ENCODE measurements around the gene RETREG1. TPM values are rescaled to one million over a fixed set of nuclear protein-coding genes. Genes with fewer than 3 reads are reported as not detected.
A peak's percentile ranks its signal among the peaks of the same experiment; 100 is the strongest.

The RETREG1 gene, protein sequence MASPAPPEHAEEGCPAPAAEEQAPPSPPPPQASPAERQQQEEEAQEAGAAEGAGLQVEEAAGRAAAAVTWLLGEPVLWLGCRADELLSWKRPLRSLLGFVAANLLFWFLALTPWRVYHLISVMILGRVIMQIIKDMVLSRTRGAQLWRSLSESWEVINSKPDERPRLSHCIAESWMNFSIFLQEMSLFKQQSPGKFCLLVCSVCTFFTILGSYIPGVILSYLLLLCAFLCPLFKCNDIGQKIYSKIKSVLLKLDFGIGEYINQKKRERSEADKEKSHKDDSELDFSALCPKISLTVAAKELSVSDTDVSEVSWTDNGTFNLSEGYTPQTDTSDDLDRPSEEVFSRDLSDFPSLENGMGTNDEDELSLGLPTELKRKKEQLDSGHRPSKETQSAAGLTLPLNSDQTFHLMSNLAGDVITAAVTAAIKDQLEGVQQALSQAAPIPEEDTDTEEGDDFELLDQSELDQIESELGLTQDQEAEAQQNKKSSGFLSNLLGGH
- 2.1 TPM for polyA plus RNA-seq (2013, experiment 1 of 2)
- polyA plus RNA-seq (2013, experiment 2 of 2) = 2.3 TPM

DNA sequence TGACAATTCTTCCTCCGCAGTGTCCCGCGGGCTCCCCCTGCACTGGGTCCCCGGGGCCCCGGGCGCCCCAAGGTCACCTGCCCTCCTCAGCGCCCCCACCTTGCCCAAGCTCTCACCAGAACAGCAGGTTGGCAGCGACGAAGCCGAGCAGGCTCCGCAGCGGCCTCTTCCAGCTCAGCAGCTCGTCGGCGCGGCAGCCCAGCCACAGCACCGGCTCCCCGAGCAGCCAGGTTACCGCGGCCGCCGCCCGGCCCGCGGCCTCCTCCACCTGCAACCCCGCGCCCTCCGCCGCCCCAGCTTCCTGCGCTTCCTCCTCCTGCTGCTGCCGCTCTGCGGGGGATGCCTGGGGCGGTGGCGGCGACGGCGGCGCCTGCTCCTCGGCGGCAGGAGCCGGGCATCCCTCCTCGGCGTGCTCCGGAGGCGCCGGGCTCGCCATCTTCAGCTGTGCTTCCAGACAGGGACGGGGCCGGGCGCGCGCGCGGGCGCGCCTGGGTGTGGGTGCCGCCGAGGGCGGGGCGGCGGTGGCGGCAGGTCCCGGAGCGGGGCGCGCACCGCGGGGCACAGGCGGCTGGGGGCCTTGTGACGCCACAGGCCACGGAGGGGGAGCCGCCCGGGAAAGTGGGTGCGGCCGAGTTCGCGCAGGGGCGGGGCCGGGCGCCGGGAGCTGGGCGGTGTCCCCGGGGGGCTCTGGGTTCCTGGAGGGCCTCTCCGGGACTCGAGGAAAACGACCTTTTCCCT is at the start of gene RETREG1:
Gene RETREG1 (minus strand): TSS at position 462 of the 738 bp plus-strand sequence. CDS start 26 bp downstream, at position 436.
- Histone ChIP-seq H4K8ac (ENCODE audit: low read depth, low read length) (no peak within 1 kb of the TSS), H2AK5ac (ENCODE audit: low read length) (no peak within 1 kb of the TSS), H3K4me3 (ENCODE audit: low read length) (peak within 1 kb of the TSS; percentile 27), H3K79me2 (ENCODE audit: control insufficient read depth, insufficient read depth, low read length) (no peaks in the 10 kb centered on the region), H3K27ac (ENCODE audit: low read depth, low read length) (no peak within 1 kb of the TSS), H2BK5ac (ENCODE audit: low read length) (no peak within 1 kb of the TSS), H3K23ac (ENCODE audit: low read length) (peak within 1 kb of the TSS; percentile 81), H3K79me1 (ENCODE audit: low read length) (no peaks in the 10 kb centered on the region), H3K4me1 (ENCODE audit: control insufficient read depth, low read depth, low read length) (no peaks in the 10 kb centered on the region), H4K5ac (ENCODE audit: low read length) (no peak within 1 kb of the TSS), H2BK15ac (replicated peaks; ENCODE audit: low read depth) (no peak within 1 kb of the TSS), H3K4me2 (ENCODE audit: low read length) (peak within 1 kb of the TSS; percentile 56), H2BK120ac (ENCODE audit: low read depth, low read length) (no peak within 1 kb of the TSS), H3K56ac (ENCODE audit: low read length) (peak within 1 kb of the TSS; percentile 73), H3K27me3 (ENCODE audit: insufficient read depth, low read length, poor library complexity) (peaks cover 10% of the 10 kb centered on the region), H3K4ac (ENCODE audit: low read depth, low read length) (no peak within 1 kb of the TSS), H3K36me3 (ENCODE audit: control insufficient read depth, insufficient read depth, low read length) (no peaks in the 10 kb centered on the region), H3K18ac (ENCODE audit: low read length) (peak within 1 kb of the TSS; percentile 12), H3K9ac (ENCODE audit: low read length) (peak within 1 kb of the TSS; percentile 52)
- DNase-seq = peak; percentile 53
- no CpG with 5 or more reads among the region's 86 CpGs for WGBS (ENCODE audit: extremely low coverage, insufficient coverage, low lambda C conversion rate)

DNA sequence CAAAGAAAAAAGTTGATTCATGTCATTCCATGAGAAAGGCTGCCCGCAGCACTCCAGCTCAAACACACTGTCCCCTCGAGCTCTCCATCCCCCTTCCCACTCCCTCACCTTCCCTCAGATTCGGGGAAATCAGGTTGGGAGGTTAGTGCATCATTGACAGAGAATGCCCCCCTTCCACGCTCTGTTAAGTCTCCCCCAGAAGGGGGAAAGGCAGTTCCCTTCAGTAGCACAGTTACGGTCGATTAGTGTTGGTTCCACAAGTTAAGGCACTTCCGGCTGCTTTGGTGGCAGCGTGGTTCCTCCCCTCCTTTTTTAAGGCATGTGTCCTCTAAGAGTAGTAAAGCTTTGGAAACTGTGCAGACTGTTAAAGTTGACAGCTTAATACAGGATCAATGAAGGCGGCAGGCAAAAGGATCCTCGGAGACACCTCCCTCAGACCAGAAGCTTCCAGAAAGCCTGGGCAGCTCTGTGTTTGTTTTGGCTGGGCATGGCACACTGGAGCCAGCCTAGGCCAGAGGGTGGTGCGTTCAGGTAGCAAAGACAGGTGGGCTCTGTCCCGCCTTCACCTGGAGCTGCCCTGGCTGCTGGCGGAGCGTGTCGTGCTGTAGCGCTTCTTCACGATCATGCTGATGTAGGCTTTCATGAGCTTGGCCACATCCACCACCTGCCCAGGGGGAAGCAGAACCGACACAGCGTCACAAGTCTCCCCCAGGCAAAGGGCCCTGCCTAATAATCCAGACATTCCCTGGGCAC is 49.5 kb upstream of the RETREG1 start:
- Histone ChIP-seq H3K4me1 (ENCODE audit: control insufficient read depth, low read depth, low read length) (peaks cover under 1% of the 10 kb centered on the region), H3K4me2 (ENCODE audit: low read length) (no peak overlapping the region), H3K27me3 (ENCODE audit: insufficient read depth, low read length, poor library complexity) (no peaks in the 10 kb centered on the region), H2BK5ac (ENCODE audit: low read length) (no peak overlapping the region), H3K4ac (ENCODE audit: low read depth, low read length) (no peak overlapping the region), H4K5ac (ENCODE audit: low read length) (no peak overlapping the region), H3K23ac (ENCODE audit: low read length) (no peak overlapping the region), H3K56ac (ENCODE audit: low read length) (no peak overlapping the region), H3K27ac (ENCODE audit: low read depth, low read length) (no peak overlapping the region), H3K79me1 (ENCODE audit: low read length) (no peaks in the 10 kb centered on the region), H3K36me3 (ENCODE audit: control insufficient read depth, insufficient read depth, low read length) (no peaks in the 10 kb centered on the region), H3K79me2 (ENCODE audit: control insufficient read depth, insufficient read depth, low read length) (no peaks in the 10 kb centered on the region), H3K9ac (ENCODE audit: low read length) (no peak overlapping the region), H3K18ac (ENCODE audit: low read length) (no peak overlapping the region), H3K4me3 (ENCODE audit: low read length) (no peak overlapping the region), H2AK5ac (ENCODE audit: low read length) (no peak overlapping the region), H2BK15ac (replicated peaks; ENCODE audit: low read depth) (no peak overlapping the region), H2BK120ac (ENCODE audit: low read depth, low read length) (no peak overlapping the region), H4K8ac (ENCODE audit: low read depth, low read length) (no peak overlapping the region)
- no peak for DNase-seq
- no CpG with 5 or more reads among the region's 19 CpGs for WGBS (ENCODE audit: extremely low coverage, insufficient coverage, low lambda C conversion rate)

DNA sequence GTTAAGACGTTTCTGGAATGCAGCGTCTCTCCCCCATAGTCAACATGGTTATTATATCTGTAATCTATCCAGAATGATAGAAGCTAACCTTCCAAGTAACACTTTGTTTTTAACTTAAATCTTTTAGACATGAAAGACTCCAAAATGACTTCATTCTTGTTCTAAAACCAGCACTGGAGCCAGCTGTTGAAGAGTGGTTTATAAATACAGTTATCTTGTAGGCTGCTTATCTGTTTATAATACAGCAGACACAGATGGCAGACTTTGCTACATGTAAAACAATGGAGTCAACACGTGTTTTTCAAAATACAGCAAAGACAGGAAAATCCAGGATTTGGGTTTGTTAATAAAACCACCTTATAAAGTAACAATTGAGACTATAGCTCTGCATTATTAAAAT is 48.8 kb upstream of the RETREG1 start:
- H4K5ac ChIP-seq (ENCODE audit: low read length) = no peak overlapping the region
- H2BK120ac ChIP-seq (ENCODE audit: low read depth, low read length) = no peak overlapping the region
- no peaks in the 10 kb centered on the region for H3K36me3 ChIP-seq (ENCODE audit: control insufficient read depth, insufficient read depth, low read length)
- no peak for DNase-seq
- no peaks in the 10 kb centered on the region for H3K79me1 ChIP-seq (ENCODE audit: low read length)
- H2BK15ac ChIP-seq (replicated peaks; ENCODE audit: low read depth) = no peak overlapping the region
- H3K27me3 ChIP-seq (ENCODE audit: insufficient read depth, low read length, poor library complexity) = no peaks in the 10 kb centered on the region
- no peaks in the 10 kb centered on the region for H3K79me2 ChIP-seq (ENCODE audit: control insufficient read depth, insufficient read depth, low read length)
- no peak overlapping the region for H2BK5ac ChIP-seq (ENCODE audit: low read length)
- H3K23ac ChIP-seq (ENCODE audit: low read length) = no peak overlapping the region
- H3K27ac ChIP-seq (ENCODE audit: low read depth, low read length) = no peak overlapping the region
- H4K8ac ChIP-seq (ENCODE audit: low read depth, low read length) = no peak overlapping the region
- H3K56ac ChIP-seq (ENCODE audit: low read length) = no peak overlapping the region
- H2AK5ac ChIP-seq (ENCODE audit: low read length) = no peak overlapping the region
- peaks cover 4% of the 10 kb centered on the region for H3K4me1 ChIP-seq (ENCODE audit: control insufficient read depth, low read depth, low read length)
- no CpG with 5 or more reads among the region's 3 CpGs for WGBS (ENCODE audit: extremely low coverage, insufficient coverage, low lambda C conversion rate)
- H3K9ac ChIP-seq (ENCODE audit: low read length) = no peak overlapping the region
- no peak overlapping the region for H3K4me3 ChIP-seq (ENCODE audit: low read length)
- H3K4ac ChIP-seq (ENCODE audit: low read depth, low read length) = no peak overlapping the region
- no peak overlapping the region for H3K4me2 ChIP-seq (ENCODE audit: low read length)
- H3K18ac ChIP-seq (ENCODE audit: low read length) = no peak overlapping the region

DNA sequence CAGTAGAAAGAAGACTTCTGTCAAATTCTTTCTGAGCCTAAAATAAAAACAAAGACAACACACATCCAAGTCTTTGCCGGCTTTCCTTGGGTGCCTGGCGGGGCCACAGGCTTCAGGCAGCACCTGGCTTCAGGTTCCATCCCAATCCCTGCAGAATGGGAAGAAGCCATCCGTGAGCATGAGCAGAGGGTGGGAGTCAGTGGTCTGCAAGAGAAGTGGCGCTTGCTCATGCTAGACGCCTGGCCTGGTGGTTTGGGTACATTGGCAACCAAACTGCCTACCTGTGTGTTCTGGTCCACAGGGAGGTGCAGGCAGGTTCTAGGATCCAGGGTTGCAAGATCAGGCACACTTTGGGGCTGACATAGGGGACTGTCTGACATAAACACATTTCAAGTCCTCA is 47.6 kb upstream of the RETREG1 start:
- Histone ChIP-seq H2AK5ac (ENCODE audit: low read length) (no peak overlapping the region), H3K4ac (ENCODE audit: low read depth, low read length) (no peak overlapping the region), H2BK120ac (ENCODE audit: low read depth, low read length) (no peak overlapping the region), H4K5ac (ENCODE audit: low read length) (no peak overlapping the region), H3K23ac (ENCODE audit: low read length) (no peak overlapping the region), H3K9ac (ENCODE audit: low read length) (no peak overlapping the region), H3K79me2 (ENCODE audit: control insufficient read depth, insufficient read depth, low read length) (no peaks in the 10 kb centered on the region), H3K27me3 (ENCODE audit: insufficient read depth, low read length, poor library complexity) (no peaks in the 10 kb centered on the region), H3K27ac (ENCODE audit: low read depth, low read length) (no peak overlapping the region), H4K8ac (ENCODE audit: low read depth, low read length) (no peak overlapping the region), H3K4me3 (ENCODE audit: low read length) (no peak overlapping the region), H3K4me2 (ENCODE audit: low read length) (no peak overlapping the region), H3K18ac (ENCODE audit: low read length) (no peak overlapping the region), H2BK15ac (replicated peaks; ENCODE audit: low read depth) (no peak overlapping the region), H3K36me3 (ENCODE audit: control insufficient read depth, insufficient read depth, low read length) (no peaks in the 10 kb centered on the region), H3K4me1 (ENCODE audit: control insufficient read depth, low read depth, low read length) (peaks cover 4% of the 10 kb centered on the region), H3K79me1 (ENCODE audit: low read length) (no peaks in the 10 kb centered on the region), H2BK5ac (ENCODE audit: low read length) (no peak overlapping the region), H3K56ac (ENCODE audit: low read length) (no peak overlapping the region)
- no CpG with 5 or more reads among the region's 5 CpGs for whole genome bisulfite sequencing (ENCODE audit: extremely low coverage, insufficient coverage, low lambda C conversion rate)
- DNase-seq = no peak

DNA sequence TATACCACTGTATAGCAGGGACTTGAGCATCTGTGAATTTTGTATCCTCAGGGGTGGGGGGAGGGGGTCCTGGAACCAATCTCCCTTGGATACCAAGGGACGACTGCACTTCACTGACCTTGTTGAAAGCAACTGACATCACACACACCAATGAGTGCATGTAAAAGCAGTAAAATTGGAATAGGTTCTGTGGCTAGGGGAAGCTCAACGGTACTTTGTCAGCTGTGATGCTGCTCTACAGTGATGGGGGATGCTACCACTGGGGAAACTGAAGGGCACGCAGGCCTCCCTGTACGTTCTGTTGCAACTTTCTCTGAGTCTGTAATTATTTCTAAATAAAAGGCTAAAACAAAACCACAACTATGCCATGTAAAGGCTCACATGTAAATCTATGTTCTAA is 47.0 kb upstream of the RETREG1 start:
- H3K79me1 ChIP-seq (ENCODE audit: low read length) = no peaks in the 10 kb centered on the region
- no peak overlapping the region for H3K4me2 ChIP-seq (ENCODE audit: low read length)
- no peaks in the 10 kb centered on the region for H3K79me2 ChIP-seq (ENCODE audit: control insufficient read depth, insufficient read depth, low read length)
- H2BK120ac ChIP-seq (ENCODE audit: low read depth, low read length) = no peak overlapping the region
- no peak overlapping the region for H3K4me3 ChIP-seq (ENCODE audit: low read length)
- no peak overlapping the region for H3K56ac ChIP-seq (ENCODE audit: low read length)
- H3K18ac ChIP-seq (ENCODE audit: low read length) = no peak overlapping the region
- no peak overlapping the region for H3K9ac ChIP-seq (ENCODE audit: low read length)
- no peak overlapping the region for H4K8ac ChIP-seq (ENCODE audit: low read depth, low read length)
- H3K4me1 ChIP-seq (ENCODE audit: control insufficient read depth, low read depth, low read length) = peaks cover 4% of the 10 kb centered on the region
- H3K36me3 ChIP-seq (ENCODE audit: control insufficient read depth, insufficient read depth, low read length) = no peaks in the 10 kb centered on the region
- H2BK5ac ChIP-seq (ENCODE audit: low read length) = no peak overlapping the region
- no peak for DNase-seq
- no peak overlapping the region for H4K5ac ChIP-seq (ENCODE audit: low read length)
- H3K23ac ChIP-seq (ENCODE audit: low read length) = no peak overlapping the region
- H2BK15ac ChIP-seq (replicated peaks; ENCODE audit: low read depth) = no peak overlapping the region
- no peak overlapping the region for H3K4ac ChIP-seq (ENCODE audit: low read depth, low read length)
- no peak overlapping the region for H3K27ac ChIP-seq (ENCODE audit: low read depth, low read length)
- WGBS (ENCODE audit: extremely low coverage, insufficient coverage, low lambda C conversion rate) = no CpG with 5 or more reads among the region's 4 CpGs
- H2AK5ac ChIP-seq (ENCODE audit: low read length) = no peak overlapping the region
- no peaks in the 10 kb centered on the region for H3K27me3 ChIP-seq (ENCODE audit: insufficient read depth, low read length, poor library complexity)

Data from mesendoderm (in vitro differentiated cells).